Natural killer cell treated with Interleukin-12 subunit alpha and Interleukin-12 subunit beta and Interleukin-15 and Interleukin-18, amount 100 ng/mL, for 72 hours (primary cell): ENCODE measurements around the gene GDNF. TPM values are rescaled to one million over a fixed set of nuclear protein-coding genes. Genes with fewer than 3 reads are reported as not detected.
"Not testable (repeated sequence)": the region's sequence is repeated elsewhere in the genome, so short reads cannot be mapped to it uniquely, and the experiment has no call there.

Experiments
- ATAC-seq, 2 donors: fragments of 150-1000 bp; cut with Tn5 transposase in 1 of 2; sonication (Bioruptor Pico), chemical (Tn5 transposase) in 1 of 2; 2 replicates each; pipeline ENCODE4 v1.10.0; 2021
- DNase-seq: peaks from one replicate; pipeline ENCODE4 v3.0.0; 2022; ENCODE audit warnings: low spot score
- H3K27ac Mint-ChIP-seq, 2 donors: 1 replicate in 1 of 2; 2 replicates in 1 of 2; pipeline ENCODE4 v1.8.0; 2022; ENCODE audit warnings: mixed read lengths in 2 of 2, mild to moderate bottlenecking in 1 of 2, moderate library complexity in 1 of 2
- H3K27me3 Mint-ChIP-seq, 2 donors: 1 replicate in 1 of 2; 2 replicates in 1 of 2; pipeline ENCODE4 v1.8.0; 2022; ENCODE audit warnings: mixed read lengths in 2 of 2
- H3K36me3 Mint-ChIP-seq: one replicate; pipeline ENCODE4 v1.8.0; 2022; ENCODE audit warnings: mixed read lengths
- H3K4me1 Mint-ChIP-seq, 2 donors: 1 replicate in 1 of 2; 2 replicates in 1 of 2; pipeline ENCODE4 v1.8.0; 2022; ENCODE audit warnings: low read depth in 2 of 2, mixed read lengths in 2 of 2, mild to moderate bottlenecking in 1 of 2
- H3K4me3 Mint-ChIP-seq: one replicate; pipeline ENCODE4 v1.8.0; 2022; ENCODE audit warnings: mixed read lengths
- H3K9me3 Mint-ChIP-seq: 2 replicates; pipeline ENCODE4 v1.8.0; 2022; ENCODE audit warnings: mixed read lengths
- total RNA-seq, 2 donors: library from RNA; stranded (reverse); gene quantifications; one replicate each; pipeline ENCODE4 v1.2.3, GENCODE V29; 2022

The GDNF gene
- not detected for total RNA-seq

GRCh38 chr5:37839407-37840052 lies at the start of gene GDNF:
TSS of gene GDNF (minus strand) at chr5:37840041. CDS start at chr5:37834796, 5,245 bp downstream.
- DNase-seq = no peak
- Mint-ChIP-seq H3K27ac (no peak within 1 kb of the TSS), H3K4me1 (peaks cover 10 to 11% of the 10 kb centered on the region in 2 donors), H3K36me3 (no peaks in the 10 kb centered on the region), H3K9me3 (no peaks in the 10 kb centered on the region), H3K4me3 (no peak within 1 kb of the TSS), H3K27me3 (peaks cover 48 to 73% of the 10 kb centered on the region in 2 donors)
- no peak for ATAC-seq

GRCh38 chr5:37888476-37888875 lies 48.6 kb upstream of the GDNF start:
- Mint-ChIP-seq H3K4me3 (no peak overlapping the region), H3K9me3 (peaks cover 5% of the 10 kb centered on the region), H3K27ac (no peak overlapping the region), H3K36me3 (no peaks in the 10 kb centered on the region), H3K27me3 (peaks cover 5 to 6% of the 10 kb centered on the region in 2 donors), H3K4me1 (no peaks in the 10 kb centered on the region)
- no peak for DNase-seq
- ATAC-seq = no peak

- H3K36me3 Mint-ChIP-seq = no peaks in the 10 kb centered on the region
- no peak overlapping the region for H3K4me3 Mint-ChIP-seq
- H3K27me3 Mint-ChIP-seq = peaks cover 4 to 9% of the 10 kb centered on the region in 2 donors
- H3K9me3 Mint-ChIP-seq = peaks cover 12% of the 10 kb centered on the region
- ATAC-seq (no peak), DNase-seq (no peak)
- H3K27ac Mint-ChIP-seq = no peak overlapping the region
- H3K4me1 Mint-ChIP-seq = no peaks in the 10 kb centered on the region
These were observed 46.5 kb upstream of the GDNF start for GRCh38 chr5:37886242-37886905.

GRCh38 chr5:37882636-37883035 lies 42.8 kb upstream of the GDNF start:
- Mint-ChIP-seq H3K36me3 (no peaks in the 10 kb centered on the region), H3K27me3 (peaks cover 6 to 17% of the 10 kb centered on the region in 2 donors), H3K4me1 (peaks cover 0 to 4% of the 10 kb centered on the region in 2 donors), H3K9me3 (peaks cover 15% of the 10 kb centered on the region), H3K4me3 (no peak overlapping the region), H3K27ac (no peak overlapping the region)
- no peak for ATAC-seq
- no peak for DNase-seq

GRCh38 chr5:37881359-37881758 lies 41.5 kb upstream of the GDNF start:
- Mint-ChIP-seq H3K4me3 (no peak overlapping the region), H3K36me3 (no peaks in the 10 kb centered on the region), H3K4me1 (peaks cover 0 to 4% of the 10 kb centered on the region in 2 donors), H3K9me3 (peaks cover 15% of the 10 kb centered on the region), H3K27ac (no peak overlapping the region), H3K27me3 (peaks cover 6 to 17% of the 10 kb centered on the region in 2 donors)
- DNase-seq (no peak), ATAC-seq (no peak)

GRCh38 chr5:37876943-37877342 lies 37.1 kb upstream of the GDNF start:
- Mint-ChIP-seq H3K27me3 (peaks cover 8 to 17% of the 10 kb centered on the region in 2 donors), H3K9me3 (peaks cover 12% of the 10 kb centered on the region), H3K27ac (no peak overlapping the region), H3K36me3 (no peaks in the 10 kb centered on the region), H3K4me1 (peaks cover 0 to 4% of the 10 kb centered on the region in 2 donors), H3K4me3 (no peak overlapping the region)
- ATAC-seq = no peak
- DNase-seq = no peak

- ATAC-seq (no peak), DNase-seq (no peak)
- peaks cover 6% of the 10 kb centered on the region for H3K9me3 Mint-ChIP-seq
- H3K27ac Mint-ChIP-seq = no peak overlapping the region
- H3K36me3 Mint-ChIP-seq = no peaks in the 10 kb centered on the region
- H3K27me3 Mint-ChIP-seq = peaks cover 5 to 12% of the 10 kb centered on the region in 2 donors
- peaks cover 0 to 4% of the 10 kb centered on the region in 2 donors for H3K4me1 Mint-ChIP-seq
- H3K4me3 Mint-ChIP-seq = no peak overlapping the region
These were observed 36.4 kb upstream of the GDNF start for GRCh38 chr5:37876245-37876644.

- H3K27ac Mint-ChIP-seq = no peak overlapping the region
- peaks cover 0 to 4% of the 10 kb centered on the region in 2 donors for H3K4me1 Mint-ChIP-seq
- H3K4me3 Mint-ChIP-seq = no peak overlapping the region
- DNase-seq = no peak
- H3K27me3 Mint-ChIP-seq = peaks cover 5 to 10% of the 10 kb centered on the region in 2 donors
- H3K36me3 Mint-ChIP-seq = no peaks in the 10 kb centered on the region
- no peak for ATAC-seq
- peaks cover 6% of the 10 kb centered on the region for H3K9me3 Mint-ChIP-seq
These were observed 35.4 kb upstream of the GDNF start for GRCh38 chr5:37875051-37875787.

- Mint-ChIP-seq H3K27ac (no peak overlapping the region), H3K36me3 (no peaks in the 10 kb centered on the region), H3K4me1 (no peaks in the 10 kb centered on the region), H3K27me3 (peaks cover 2% of the 10 kb centered on the region in 2 donors), H3K9me3 (no peaks in the 10 kb centered on the region), H3K4me3 (no peak overlapping the region)
- ATAC-seq = no peak
- DNase-seq = no peak
These were observed 34.1 kb upstream of the GDNF start for GRCh38 chr5:37873988-37874387.

GRCh38 chr5:37871023-37871815 lies 31.4 kb upstream of the GDNF start:
- no peaks in the 10 kb centered on the region for H3K36me3 Mint-ChIP-seq
- DNase-seq = no peak
- H3K9me3 Mint-ChIP-seq = no peaks in the 10 kb centered on the region
- ATAC-seq = no peak
- H3K4me1 Mint-ChIP-seq = no peaks in the 10 kb centered on the region
- peaks cover 6 to 21% of the 10 kb centered on the region in 2 donors for H3K27me3 Mint-ChIP-seq
- H3K4me3 Mint-ChIP-seq = no peak overlapping the region
- H3K27ac Mint-ChIP-seq = no peak overlapping the region

- Mint-ChIP-seq H3K4me3 (no peak overlapping the region), H3K9me3 (no peaks in the 10 kb centered on the region), H3K27ac (no peak overlapping the region), H3K27me3 (peaks cover 15 to 34% of the 10 kb centered on the region in 2 donors), H3K36me3 (no peaks in the 10 kb centered on the region), H3K4me1 (no peaks in the 10 kb centered on the region)
- no peak for ATAC-seq
- DNase-seq = no peak
These were observed 29.4 kb upstream of the GDNF start for GRCh38 chr5:37869216-37869615.

- Mint-ChIP-seq H3K4me1 (no peaks in the 10 kb centered on the region), H3K9me3 (no peaks in the 10 kb centered on the region), H3K4me3 (no peak overlapping the region), H3K27ac (no peak overlapping the region), H3K27me3 (peaks cover 17 to 43% of the 10 kb centered on the region in 2 donors), H3K36me3 (no peaks in the 10 kb centered on the region)
- ATAC-seq (no peak), DNase-seq (no peak)
These were observed 27.8 kb upstream of the GDNF start for GRCh38 chr5:37867654-37868053.

- H3K4me1 Mint-ChIP-seq, H3K9me3 Mint-ChIP-seq, H3K4me3 Mint-ChIP-seq, ATAC-seq, H3K27ac Mint-ChIP-seq, DNase-seq, H3K36me3 Mint-ChIP-seq: not testable (repeated sequence)
- H3K27me3 Mint-ChIP-seq = peaks cover 14 to 30% of the 10 kb centered on the region in 2 donors
These were observed 23.1 kb upstream of the GDNF start for GRCh38 chr5:37862907-37863306.
